Mesodermal cell (in vitro differentiated cells): Measurements from ENCODE around the gene PARD3B.

Source experiments
- H3K27ac ChIP-seq: 2 replicates; pipeline ENCODE4 v1.7.0; 2013; ENCODE audit warnings: mild to moderate bottlenecking, low read depth, low read length, moderate library complexity; ENCODE audit not compliant: severe bottlenecking
- H3K36me3 ChIP-seq: 2 replicates; pipeline ENCODE4 v1.7.1; 2013; ENCODE audit warnings: mild to moderate bottlenecking, low read length, moderate library complexity; ENCODE audit not compliant: control insufficient read depth, insufficient read depth
- H3K4me1 ChIP-seq: one replicate; pipeline ENCODE4 v1.7.1; 2013; ENCODE audit warnings: mild to moderate bottlenecking, low read length; ENCODE audit not compliant: insufficient read depth, control insufficient read depth, poor library complexity, severe bottlenecking
- H3K4me3 ChIP-seq: 2 replicates; pipeline ENCODE4 v1.7.0; 2013; ENCODE audit warnings: low read length, control low read depth, mild to moderate bottlenecking; ENCODE audit not compliant: insufficient read depth, poor library complexity, severe bottlenecking; ENCODE audit errors: extremely low read depth
- H3K9me3 ChIP-seq: 2 replicates; pipeline ENCODE4 v1.7.1; 2013; ENCODE audit warnings: mild to moderate bottlenecking, low read length, moderate library complexity; ENCODE audit not compliant: control insufficient read depth
- WGBS, 2 experiments: methylation state at CpG; one replicate each; pipeline ENCODE4 v1.1.5; 2013; ENCODE audit warnings: missing lambda C conversion rate in 2 of 2; ENCODE audit not compliant: insufficient coverage in 2 of 2; 5-methylcytosine and 5-hydroxymethylcytosine counted together

Gene PARD3B

DNA sequence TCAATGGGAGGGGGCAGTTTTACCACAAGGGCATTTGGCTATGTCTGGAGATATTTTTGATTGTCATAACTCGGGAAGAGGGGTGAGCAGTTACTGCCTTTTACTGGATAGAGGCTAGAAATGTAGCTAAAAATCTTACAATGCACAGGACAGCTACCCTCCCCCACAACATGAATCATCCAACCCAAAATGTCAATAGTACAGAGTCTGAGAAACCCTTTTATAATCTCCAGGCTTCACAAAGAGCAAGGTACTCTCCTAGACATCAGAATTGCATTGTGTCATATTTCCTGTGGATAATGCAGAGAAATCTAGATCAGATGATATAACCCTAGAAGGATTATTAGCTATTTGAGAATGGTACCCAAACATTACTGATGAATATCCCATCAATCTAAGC, 859.9 kb downstream of the PARD3B start:
- Histone ChIP-seq H3K4me3 (no peak overlapping the region), H3K9me3 (no peaks in the 10 kb centered on the region), H3K27ac (no peak overlapping the region), H3K4me1 (peaks cover 9% of the 10 kb centered on the region), H3K36me3 (no peaks in the 10 kb centered on the region)
- no CpG with 5 or more reads among the region's 1 CpG for WGBS, 2 experiments

DNA sequence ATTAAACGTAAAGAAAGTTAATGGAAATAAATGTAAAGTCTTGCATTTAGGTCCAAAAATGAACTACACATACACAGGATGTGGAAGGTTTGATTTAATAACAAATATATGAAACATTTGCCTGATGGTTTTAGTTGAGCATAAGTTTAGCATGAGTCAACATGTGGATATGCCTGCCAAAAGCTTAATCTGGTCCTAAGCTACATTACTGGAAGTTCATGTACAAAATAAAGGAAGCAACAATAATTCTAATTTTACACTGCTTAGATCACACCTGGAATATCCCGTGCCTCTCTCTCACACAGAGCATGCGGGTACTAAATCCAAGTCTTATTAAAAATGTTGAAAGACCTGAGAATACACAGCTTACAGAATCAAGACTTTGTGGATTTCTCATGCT, 860.5 kb downstream of the PARD3B start:
- H3K4me3 ChIP-seq: no peak overlapping the region
- H3K27ac ChIP-seq: no peak overlapping the region
- WGBS, 2 experiments: 90 to 100% methylated on average over 2 of the region's 3 CpGs
- H3K4me1 ChIP-seq: peaks cover 9% of the 10 kb centered on the region
- H3K36me3 ChIP-seq: no peaks in the 10 kb centered on the region
- H3K9me3 ChIP-seq: no peaks in the 10 kb centered on the region

DNA sequence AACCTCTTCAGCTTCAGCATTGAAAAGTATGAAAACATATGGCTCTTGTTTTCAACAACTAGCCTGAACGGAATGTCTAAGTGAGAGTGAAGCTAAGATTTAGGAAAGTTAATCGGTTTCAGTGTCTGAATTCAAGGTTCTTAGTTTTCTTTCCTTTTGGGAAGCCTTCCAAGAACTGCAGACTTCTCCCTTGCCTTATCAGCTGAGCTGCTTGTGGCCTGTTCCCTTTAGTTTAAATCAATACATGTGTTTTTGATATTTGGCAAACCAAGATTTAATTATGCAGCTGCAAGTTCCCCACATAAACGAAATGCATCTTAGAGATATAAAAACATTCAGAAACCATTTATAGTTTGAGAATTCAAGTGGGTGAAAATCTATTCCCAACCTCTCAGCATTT, 862.7 kb downstream of the PARD3B start:
- Histone ChIP-seq H3K27ac (no peak overlapping the region), H3K36me3 (no peaks in the 10 kb centered on the region), H3K4me3 (no peak overlapping the region), H3K9me3 (no peaks in the 10 kb centered on the region), H3K4me1 (peaks cover 9% of the 10 kb centered on the region)
- WGBS, 2 experiments: 79 to 100% methylated on average over 2 of the region's 3 CpGs

DNA sequence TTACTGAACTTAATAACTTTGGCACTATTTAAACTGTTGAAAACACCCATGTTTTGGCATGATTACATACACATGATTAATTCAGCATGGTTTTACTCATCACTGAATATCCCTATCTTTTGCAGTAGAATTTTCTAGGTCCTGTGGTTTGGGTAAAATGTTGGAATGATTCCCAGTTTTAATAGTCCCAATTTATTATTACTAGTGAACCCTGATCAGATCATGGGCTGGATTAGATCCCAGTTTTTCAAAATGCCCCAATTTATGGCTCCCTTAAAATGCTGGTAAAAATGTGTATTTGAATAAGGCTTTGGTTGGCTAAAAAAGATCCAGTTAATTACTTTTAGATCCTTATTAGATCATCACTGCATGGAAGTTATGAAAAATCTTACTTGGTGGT, 863.4 kb downstream of the PARD3B start:
- H3K27ac ChIP-seq: no peak overlapping the region
- no peaks in the 10 kb centered on the region for H3K36me3 ChIP-seq
- no peaks in the 10 kb centered on the region for H3K9me3 ChIP-seq
- H3K4me3 ChIP-seq: no peak overlapping the region
- peaks cover 9% of the 10 kb centered on the region for H3K4me1 ChIP-seq

DNA sequence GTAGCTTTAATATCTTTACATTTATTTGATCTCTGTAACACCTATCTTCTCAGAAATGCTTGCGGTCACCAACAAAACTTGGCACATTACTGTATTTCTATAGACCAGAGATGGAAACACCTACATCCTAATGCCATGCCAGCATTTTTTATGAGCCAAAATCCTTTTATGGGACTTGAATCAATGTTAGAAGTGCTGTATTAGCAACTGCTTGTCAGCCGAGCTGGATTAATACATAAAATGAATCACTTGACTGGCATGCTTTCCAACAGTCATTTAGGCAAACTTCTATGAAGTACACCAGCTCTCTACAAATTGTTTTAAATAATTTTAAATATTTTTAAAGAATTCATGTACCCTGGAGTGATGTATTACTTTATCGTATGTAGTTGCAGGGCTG, 864.1 kb downstream of the PARD3B start:
- Histone ChIP-seq H3K36me3 (no peaks in the 10 kb centered on the region), H3K9me3 (no peaks in the 10 kb centered on the region), H3K4me3 (no peak overlapping the region), H3K4me1 (peaks cover 9% of the 10 kb centered on the region), H3K27ac (no peak overlapping the region)
- 78 to 100% methylated on average over 1 of the region's 3 CpGs for WGBS, 2 experiments

DNA sequence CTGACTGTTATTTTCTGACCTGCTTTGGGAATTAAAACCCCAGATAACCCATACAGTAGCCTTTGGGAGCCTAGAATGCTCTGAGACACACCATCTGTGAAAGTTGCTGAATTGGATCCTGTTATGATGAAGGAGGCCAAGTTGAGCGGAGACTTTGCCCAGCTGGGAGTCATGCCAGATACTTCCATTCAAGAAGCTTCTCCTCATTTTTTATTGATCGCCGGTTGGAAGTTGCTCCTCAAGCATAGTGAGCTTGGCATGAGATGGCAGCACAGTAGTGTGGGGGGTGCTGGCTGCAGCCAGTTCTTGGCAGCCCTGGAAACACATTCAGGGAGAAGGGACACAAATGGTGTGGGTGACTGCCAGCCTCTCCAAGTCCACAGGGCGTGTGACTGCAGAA, 866.3 kb downstream of the PARD3B start:
- WGBS, 2 experiments: 100% methylated on average over 1 to 3 of the region's 4 CpGs
- Histone ChIP-seq H3K4me1 (no peaks in the 10 kb centered on the region), H3K27ac (no peak overlapping the region), H3K36me3 (no peaks in the 10 kb centered on the region), H3K4me3 (no peak overlapping the region), H3K9me3 (no peaks in the 10 kb centered on the region)

DNA sequence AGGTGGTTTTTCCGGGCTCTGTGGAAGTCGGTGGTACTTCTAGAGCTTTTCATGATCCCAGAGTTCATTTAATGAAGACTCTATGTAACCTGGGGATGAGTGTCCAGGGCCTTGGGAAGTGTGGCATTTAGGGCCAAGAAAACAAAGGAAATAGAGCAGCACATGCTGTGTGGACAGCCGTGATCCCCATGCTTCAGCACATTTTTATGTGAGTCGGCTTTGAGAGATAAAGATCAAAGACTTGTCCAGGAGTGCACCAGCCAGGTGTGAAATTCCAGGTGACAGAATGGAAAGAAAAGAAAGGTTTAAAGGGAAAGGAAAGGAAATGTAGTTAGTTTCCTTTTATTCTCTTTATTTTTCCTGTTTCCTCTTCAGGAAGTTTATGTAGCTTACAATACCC, 879.1 kb downstream of the PARD3B start:
- 90 to 97% methylated on average over 4 of the region's 4 CpGs for WGBS, 2 experiments
- no peak overlapping the region for H3K4me3 ChIP-seq
- no peak overlapping the region for H3K27ac ChIP-seq
- H3K9me3 ChIP-seq: no peaks in the 10 kb centered on the region
- H3K36me3 ChIP-seq: no peaks in the 10 kb centered on the region
- H3K4me1 ChIP-seq: no peaks in the 10 kb centered on the region

DNA sequence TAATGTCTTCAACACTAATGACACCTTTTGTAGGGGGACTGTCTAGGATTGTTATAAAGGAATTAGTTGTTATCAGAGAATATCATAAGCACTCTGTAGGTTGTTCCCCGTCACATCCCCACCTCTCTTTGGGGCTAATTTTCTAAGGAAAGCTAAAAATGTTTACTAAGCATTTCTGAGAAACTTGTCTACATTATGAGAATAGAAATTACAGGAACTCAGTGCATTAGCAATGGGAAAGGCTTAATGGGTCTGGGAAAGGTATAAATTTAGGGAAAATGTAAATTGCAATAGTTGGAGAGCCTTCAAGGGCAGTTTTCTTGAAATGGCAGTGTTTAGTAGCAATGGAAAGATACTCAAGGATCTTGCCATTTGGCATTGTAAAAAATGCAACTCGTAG, 879.8 kb downstream of the PARD3B start:
- H3K9me3 ChIP-seq: no peaks in the 10 kb centered on the region
- no peaks in the 10 kb centered on the region for H3K36me3 ChIP-seq
- H3K4me3 ChIP-seq: no peak overlapping the region
- no peaks in the 10 kb centered on the region for H3K4me1 ChIP-seq
- 80% methylated on average over 1 of the region's 2 CpGs; no CpG with 5 or more reads in 1 of the 2 experiments for WGBS, 2 experiments
- no peak overlapping the region for H3K27ac ChIP-seq

DNA sequence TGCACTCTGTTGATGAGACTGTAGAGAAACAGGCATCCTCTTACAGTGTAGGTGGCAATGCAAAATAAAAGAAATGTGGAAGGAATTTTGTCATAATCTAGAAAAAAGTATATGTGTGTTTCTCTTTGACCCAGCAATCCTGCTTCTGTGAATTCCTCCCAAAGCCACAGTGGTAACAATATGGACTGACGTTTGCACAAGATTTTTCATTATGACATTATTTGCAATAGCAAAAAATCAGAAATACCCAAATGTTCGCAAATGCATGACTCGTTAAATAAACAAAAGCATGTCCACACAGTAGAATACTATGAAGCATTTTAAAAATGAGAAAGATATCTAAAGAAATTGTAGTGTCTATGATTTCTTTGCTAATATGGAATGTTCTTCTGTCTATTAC, 881.8 kb downstream of the PARD3B start:
- Histone ChIP-seq H3K9me3 (no peaks in the 10 kb centered on the region), H3K4me1 (no peaks in the 10 kb centered on the region), H3K36me3 (no peaks in the 10 kb centered on the region), H3K4me3 (no peak overlapping the region), H3K27ac (no peak overlapping the region)
- WGBS, 2 experiments: no CpG with 5 or more reads among the region's 3 CpGs

DNA sequence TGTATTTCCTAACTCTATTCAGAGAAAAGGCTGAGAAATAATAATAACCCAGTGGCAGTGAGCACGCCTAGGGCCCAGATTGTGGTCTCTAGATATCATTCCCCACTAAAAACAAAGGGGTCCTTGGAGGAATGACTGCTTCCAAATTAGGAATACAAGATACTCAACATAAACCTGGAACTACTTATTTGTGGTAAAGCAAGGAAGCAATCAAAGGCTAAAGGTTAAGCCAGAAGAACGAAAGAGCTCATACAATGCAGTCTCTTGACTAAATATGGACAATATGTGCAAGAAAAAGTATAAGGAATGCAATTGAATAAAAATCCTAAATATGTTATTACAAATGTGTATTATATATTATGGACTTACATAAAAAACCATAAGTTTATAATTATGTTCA, 883.5 kb downstream of the PARD3B start:
- Histone ChIP-seq H3K4me3 (no peak overlapping the region), H3K27ac (no peak overlapping the region), H3K36me3 (no peaks in the 10 kb centered on the region), H3K4me1 (no peaks in the 10 kb centered on the region), H3K9me3 (no peaks in the 10 kb centered on the region)
- WGBS, 2 experiments: 100% methylated on average over 1 of the region's 2 CpGs; no CpG with 5 or more reads in 1 of the 2 experiments

DNA sequence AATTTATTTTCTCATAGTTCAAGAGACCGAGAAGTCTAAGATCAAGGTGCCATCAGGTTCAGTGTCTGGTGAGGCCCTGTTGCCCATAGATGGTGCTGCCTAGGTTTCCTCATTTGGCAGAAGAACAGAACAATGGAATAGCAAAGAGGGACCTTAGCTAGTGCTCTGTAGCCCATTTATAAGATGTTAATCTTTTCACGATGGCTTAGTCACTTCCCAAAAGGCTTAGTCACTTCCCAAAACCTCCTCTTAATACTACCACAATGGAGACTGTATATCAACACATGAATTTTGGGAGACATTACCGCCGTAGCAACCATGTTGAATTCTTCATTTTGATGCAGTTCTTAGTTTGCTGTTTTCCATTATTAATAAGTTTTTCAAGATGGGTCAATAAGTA, 890.7 kb downstream of the PARD3B start:
- Histone ChIP-seq H3K36me3 (no peaks in the 10 kb centered on the region), H3K27ac (no peak overlapping the region), H3K4me1 (no peaks in the 10 kb centered on the region), H3K9me3 (no peaks in the 10 kb centered on the region), H3K4me3 (no peak overlapping the region)
- 40 to 75% methylated on average over 1 to 2 of the region's 4 CpGs for WGBS, 2 experiments

DNA sequence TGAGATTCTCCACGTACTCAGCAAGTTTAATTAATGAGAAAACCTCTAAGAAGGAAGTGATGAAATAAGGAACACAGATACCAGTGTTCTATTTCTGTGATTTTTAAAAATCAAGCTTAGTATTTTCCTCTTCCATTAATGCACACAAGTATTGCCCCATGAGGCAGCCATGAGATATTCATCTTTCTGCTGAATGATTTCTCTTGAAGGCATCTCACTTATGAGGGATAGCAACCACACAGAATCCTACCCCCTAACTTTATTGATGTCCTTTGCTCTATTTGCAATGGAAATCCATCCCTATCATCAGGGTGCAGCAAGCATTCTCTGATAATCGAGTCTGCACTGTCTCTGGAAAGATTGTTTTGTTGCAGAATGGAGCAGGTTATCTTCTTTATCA, 893.0 kb downstream of the PARD3B start:
- no peaks in the 10 kb centered on the region for H3K36me3 ChIP-seq
- no CpG with 5 or more reads among the region's 2 CpGs for WGBS, 2 experiments

More for the DNA sequence above, 893.0 kb downstream of the PARD3B start:
- H3K9me3 ChIP-seq: no peaks in the 10 kb centered on the region
- no peaks in the 10 kb centered on the region for H3K4me1 ChIP-seq
- no peak overlapping the region for H3K27ac ChIP-seq
- H3K4me3 ChIP-seq: no peak overlapping the region
